ENCODE results near the gene EID2B. TPM values are rescaled to one million over a fixed set of nuclear protein-coding genes. Genes with fewer than 3 reads are reported as not detected.

The EID2B gene
- total and polyA plus RNA-seq, 2 of the 13 experiments (the other 11 are each of a cell fraction or from before 2014, with no cell fraction given), result 2.5 to 3.7 TPM

DNA sequence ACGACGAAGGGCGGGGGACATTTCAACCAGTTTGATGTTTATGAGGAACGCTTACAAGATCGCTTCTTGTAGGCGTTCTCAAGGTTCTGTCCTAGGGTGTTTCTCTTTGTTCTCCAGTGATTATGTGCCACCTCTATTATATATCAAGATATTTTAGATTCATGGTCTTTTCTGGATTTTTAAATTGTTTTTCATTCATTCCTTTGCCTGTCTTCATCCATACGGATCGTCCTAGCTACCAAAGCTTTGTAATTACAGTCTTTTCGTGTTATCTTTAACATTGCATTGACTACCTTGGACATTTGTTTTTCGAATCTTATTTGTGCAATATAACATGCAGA, 7.7 kb upstream of the EID2B start (continued):
- TF ChIP-seq NFYB (CRISPR knock-in tag; IDR thresholded peaks at IDR 0.05) (no peak), NFYC (CRISPR knock-in tag; IDR thresholded peaks at IDR 0.05) (no peak), ZNF569 (CRISPR knock-in tag; IDR thresholded peaks at IDR 0.05; ENCODE audit: borderline replicate concordance) (no peak), ZNF432 (CRISPR knock-in tag; IDR thresholded peaks at IDR 0.05; ENCODE audit: borderline replicate concordance) (no peak), TMF1 (CRISPR knock-in tag; IDR thresholded peaks at IDR 0.05; ENCODE audit: low read depth) (no peak), WIZ (CRISPR knock-in tag; IDR thresholded peaks at IDR 0.05) (no peak), MXD4 (CRISPR knock-in tag; IDR thresholded peaks at IDR 0.05) (no peak), ZNF709 (CRISPR knock-in tag; IDR thresholded peaks at IDR 0.05) (no peak), ZFP82 (CRISPR knock-in tag; IDR thresholded peaks at IDR 0.05; ENCODE audit: borderline replicate concordance) (no peak), ZNF530 (CRISPR knock-in tag; IDR thresholded peaks at IDR 0.05; ENCODE audit: low read depth) (no peak), FOSL1 (CRISPR knock-in tag; IDR thresholded peaks at IDR 0.05; ENCODE audit: borderline replicate concordance) (no peak), HOXD1 (CRISPR knock-in tag; IDR thresholded peaks at IDR 0.05) (no peak), NONO (IDR thresholded peaks at IDR 0.05) (no peak), NONO (CRISPR knock-in tag; conservative IDR thresholded peaks at IDR 0.05) (no peak), ZNF629 (CRISPR knock-in tag; conservative IDR thresholded peaks at IDR 0.05) (0 out of 2 replicates have a peak, but pooled peaks have one; percentile 2), PLRG1 (conservative IDR thresholded peaks at IDR 0.05) (no peak), TAF1 (CRISPR knock-in tag; IDR thresholded peaks at IDR 0.05) (no peak), PITX1 (CRISPR knock-in tag; IDR thresholded peaks at IDR 0.05) (no peak), ZSCAN20 (CRISPR knock-in tag; IDR thresholded peaks at IDR 0.05; ENCODE audit: borderline replicate concordance) (no peak), GATAD1 (CRISPR knock-in tag; IDR thresholded peaks at IDR 0.05) (no peak), AHR (CRISPR knock-in tag; IDR thresholded peaks at IDR 0.05) (no peak), RARA (CRISPR knock-in tag; IDR thresholded peaks at IDR 0.05) (no peak), ZFP90 (CRISPR knock-in tag; IDR thresholded peaks at IDR 0.05; ENCODE audit: borderline replicate concordance) (0 out of 2 replicates have a peak, but pooled peaks have one; percentile 23), ESRRA (CRISPR knock-in tag; IDR thresholded peaks at IDR 0.05; ENCODE audit: low read depth) (no peak), ZNF329 (CRISPR knock-in tag; IDR thresholded peaks at IDR 0.05; ENCODE audit: low read depth) (no peak), MIER3 (CRISPR knock-in tag; IDR thresholded peaks at IDR 0.05; ENCODE audit: borderline replicate concordance) (no peak), AGO1 (IDR thresholded peaks at IDR 0.05; ENCODE audit: low read depth, low read length, poor library complexity, severe bottlenecking) (peak; percentile 14), GZF1 (CRISPR knock-in tag; IDR thresholded peaks at IDR 0.05) (0 out of 2 replicates have a peak, but pooled peaks have one; percentile 3)
- TF ChIP-seq, protein P1, sequence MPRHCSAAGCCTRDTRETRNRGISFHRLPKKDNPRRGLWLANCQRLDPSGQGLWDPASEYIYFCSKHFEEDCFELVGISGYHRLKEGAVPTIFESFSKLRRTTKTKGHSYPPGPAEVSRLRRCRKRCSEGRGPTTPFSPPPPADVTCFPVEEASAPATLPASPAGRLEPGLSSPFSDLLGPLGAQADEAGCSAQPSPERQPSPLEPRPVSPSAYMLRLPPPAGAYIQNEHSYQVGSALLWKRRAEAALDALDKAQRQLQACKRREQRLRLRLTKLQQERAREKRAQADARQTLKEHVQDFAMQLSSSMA (CRISPR knock-in tag; IDR thresholded peaks at IDR 0.05), result no peak
- TF ChIP-seq, protein P2, sequence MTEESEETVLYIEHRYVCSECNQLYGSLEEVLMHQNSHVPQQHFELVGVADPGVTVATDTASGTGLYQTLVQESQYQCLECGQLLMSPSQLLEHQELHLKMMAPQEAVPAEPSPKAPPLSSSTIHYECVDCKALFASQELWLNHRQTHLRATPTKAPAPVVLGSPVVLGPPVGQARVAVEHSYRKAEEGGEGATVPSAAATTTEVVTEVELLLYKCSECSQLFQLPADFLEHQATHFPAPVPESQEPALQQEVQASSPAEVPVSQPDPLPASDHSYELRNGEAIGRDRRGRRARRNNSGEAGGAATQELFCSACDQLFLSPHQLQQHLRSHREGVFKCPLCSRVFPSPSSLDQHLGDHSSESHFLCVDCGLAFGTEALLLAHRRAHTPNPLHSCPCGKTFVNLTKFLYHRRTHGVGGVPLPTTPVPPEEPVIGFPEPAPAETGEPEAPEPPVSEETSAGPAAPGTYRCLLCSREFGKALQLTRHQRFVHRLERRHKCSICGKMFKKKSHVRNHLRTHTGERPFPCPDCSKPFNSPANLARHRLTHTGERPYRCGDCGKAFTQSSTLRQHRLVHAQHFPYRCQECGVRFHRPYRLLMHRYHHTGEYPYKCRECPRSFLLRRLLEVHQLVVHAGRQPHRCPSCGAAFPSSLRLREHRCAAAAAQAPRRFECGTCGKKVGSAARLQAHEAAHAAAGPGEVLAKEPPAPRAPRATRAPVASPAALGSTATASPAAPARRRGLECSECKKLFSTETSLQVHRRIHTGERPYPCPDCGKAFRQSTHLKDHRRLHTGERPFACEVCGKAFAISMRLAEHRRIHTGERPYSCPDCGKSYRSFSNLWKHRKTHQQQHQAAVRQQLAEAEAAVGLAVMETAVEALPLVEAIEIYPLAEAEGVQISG (CRISPR knock-in tag; IDR thresholded peaks at IDR 0.05), result no peak
- TF ChIP-seq, protein P3, sequence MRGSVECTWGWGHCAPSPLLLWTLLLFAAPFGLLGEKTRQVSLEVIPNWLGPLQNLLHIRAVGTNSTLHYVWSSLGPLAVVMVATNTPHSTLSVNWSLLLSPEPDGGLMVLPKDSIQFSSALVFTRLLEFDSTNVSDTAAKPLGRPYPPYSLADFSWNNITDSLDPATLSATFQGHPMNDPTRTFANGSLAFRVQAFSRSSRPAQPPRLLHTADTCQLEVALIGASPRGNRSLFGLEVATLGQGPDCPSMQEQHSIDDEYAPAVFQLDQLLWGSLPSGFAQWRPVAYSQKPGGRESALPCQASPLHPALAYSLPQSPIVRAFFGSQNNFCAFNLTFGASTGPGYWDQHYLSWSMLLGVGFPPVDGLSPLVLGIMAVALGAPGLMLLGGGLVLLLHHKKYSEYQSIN (CRISPR knock-in tag; IDR thresholded peaks at IDR 0.05; ENCODE audit: borderline replicate concordance), result no peak

Data from HepG2 (cell line).